ENCODE data around the gene BTG4. TPM values are rescaled to one million over a fixed set of nuclear protein-coding genes. Genes with fewer than 3 reads are reported as not detected.

The BTG4 gene
- total RNA-seq, 1 donor from 2014 or later, result not detected

DNA sequence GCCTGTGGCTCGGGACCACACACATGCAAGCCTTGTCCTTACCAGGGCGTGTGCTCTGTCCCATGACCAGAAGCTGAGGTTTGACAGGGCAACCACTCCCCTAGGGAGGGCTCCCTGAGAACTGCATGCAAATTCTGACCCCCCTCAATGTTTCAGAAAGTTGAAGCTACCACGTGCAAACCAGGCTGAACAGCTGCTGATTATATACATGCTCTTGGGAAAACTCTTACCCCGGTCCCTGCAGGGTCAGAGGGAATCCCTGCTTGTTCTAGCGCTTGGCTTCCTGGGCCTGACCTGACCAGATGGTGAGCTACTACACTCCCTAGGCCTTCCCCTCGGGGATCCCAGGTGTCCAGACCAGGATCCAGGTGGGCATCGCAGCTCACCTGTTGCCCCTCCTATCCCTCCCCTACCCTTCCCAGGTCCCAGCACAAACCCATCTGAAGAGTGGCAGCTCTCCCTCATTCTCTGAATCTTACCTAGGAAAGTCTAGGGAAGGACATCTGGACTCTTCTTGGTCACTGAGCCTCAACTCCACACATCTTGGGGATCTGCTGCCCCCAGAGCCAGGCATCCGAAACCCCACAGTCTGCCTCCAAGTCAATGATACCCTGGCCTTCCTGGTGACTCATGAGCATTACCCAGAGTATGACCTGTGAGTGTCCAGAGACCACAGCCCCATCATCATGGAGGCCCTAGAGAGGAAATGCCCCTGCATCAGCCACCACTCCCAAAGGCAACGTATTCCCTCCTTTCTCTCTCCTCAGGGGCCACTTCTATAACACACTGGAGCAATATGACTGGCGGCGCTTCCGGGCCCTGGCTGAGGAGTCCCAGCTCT, 61.5 kb downstream of the BTG4 start:
- TF ChIP-seq, protein P1, sequence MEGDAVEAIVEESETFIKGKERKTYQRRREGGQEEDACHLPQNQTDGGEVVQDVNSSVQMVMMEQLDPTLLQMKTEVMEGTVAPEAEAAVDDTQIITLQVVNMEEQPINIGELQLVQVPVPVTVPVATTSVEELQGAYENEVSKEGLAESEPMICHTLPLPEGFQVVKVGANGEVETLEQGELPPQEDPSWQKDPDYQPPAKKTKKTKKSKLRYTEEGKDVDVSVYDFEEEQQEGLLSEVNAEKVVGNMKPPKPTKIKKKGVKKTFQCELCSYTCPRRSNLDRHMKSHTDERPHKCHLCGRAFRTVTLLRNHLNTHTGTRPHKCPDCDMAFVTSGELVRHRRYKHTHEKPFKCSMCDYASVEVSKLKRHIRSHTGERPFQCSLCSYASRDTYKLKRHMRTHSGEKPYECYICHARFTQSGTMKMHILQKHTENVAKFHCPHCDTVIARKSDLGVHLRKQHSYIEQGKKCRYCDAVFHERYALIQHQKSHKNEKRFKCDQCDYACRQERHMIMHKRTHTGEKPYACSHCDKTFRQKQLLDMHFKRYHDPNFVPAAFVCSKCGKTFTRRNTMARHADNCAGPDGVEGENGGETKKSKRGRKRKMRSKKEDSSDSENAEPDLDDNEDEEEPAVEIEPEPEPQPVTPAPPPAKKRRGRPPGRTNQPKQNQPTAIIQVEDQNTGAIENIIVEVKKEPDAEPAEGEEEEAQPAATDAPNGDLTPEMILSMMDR (IDR thresholded peaks at IDR 0.05), result no peak
- H3K9me3 Mint-ChIP-seq (ENCODE audit: unreplicated experiment), result no peaks in the 10 kb centered on the region
- H3K27ac Mint-ChIP-seq (ENCODE audit: unreplicated experiment), result no peak overlapping the region
- no peaks in the 10 kb centered on the region for H3K36me3 Mint-ChIP-seq (ENCODE audit: unreplicated experiment)
- DNase-seq (ENCODE audit: extremely low spot score, unreplicated experiment), result peak; percentile 60
- peaks cover 22% of the 10 kb centered on the region for H3K27me3 Mint-ChIP-seq (ENCODE audit: unreplicated experiment)
- no peak overlapping the region for H3K4me3 Mint-ChIP-seq (ENCODE audit: unreplicated experiment)
- no peaks in the 10 kb centered on the region for H3K4me1 Mint-ChIP-seq (ENCODE audit: unreplicated experiment)

DNA sequence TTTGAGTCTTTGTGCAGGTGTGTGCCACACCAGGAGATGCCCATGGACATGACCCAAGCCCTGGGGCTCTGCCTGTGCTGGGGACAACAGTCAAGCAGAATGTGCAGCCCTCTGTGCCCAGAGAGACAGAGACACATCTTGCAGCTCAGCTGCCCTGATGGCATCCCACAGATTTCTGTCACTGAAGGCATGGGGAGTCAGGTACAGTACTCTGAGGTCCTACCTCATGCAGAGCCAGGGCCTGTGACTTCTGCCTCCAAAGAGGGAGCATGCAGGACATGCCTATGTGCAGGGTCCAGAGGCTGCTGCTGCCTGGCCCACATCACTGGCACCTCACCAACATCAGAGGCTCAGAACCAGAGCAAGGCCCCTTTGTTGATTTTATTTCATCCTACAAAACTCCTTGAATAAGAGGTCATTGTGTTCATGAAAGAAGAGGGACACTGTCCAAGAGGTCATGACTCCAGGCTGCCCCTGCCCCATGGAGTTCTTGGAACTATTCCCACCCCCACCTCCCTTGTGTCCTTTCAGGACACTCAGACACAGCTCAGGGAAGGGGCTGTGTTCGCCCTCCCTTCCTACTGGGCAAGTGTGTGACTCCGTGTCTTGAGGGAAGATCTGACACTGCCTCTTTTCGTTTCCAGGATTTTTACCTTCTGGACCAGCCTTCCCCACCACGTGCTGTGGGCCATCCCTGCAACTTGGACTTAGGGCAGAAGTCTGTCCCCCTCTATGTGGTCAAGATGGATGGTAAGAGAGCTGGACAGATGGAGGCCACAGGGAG, 62.3 kb downstream of the BTG4 start:
- H3K27me3 Mint-ChIP-seq (ENCODE audit: unreplicated experiment), result peaks cover 22% of the 10 kb centered on the region
- H3K4me3 Mint-ChIP-seq (ENCODE audit: unreplicated experiment), result no peak overlapping the region
- H3K27ac Mint-ChIP-seq (ENCODE audit: unreplicated experiment), result no peak overlapping the region
- H3K9me3 Mint-ChIP-seq (ENCODE audit: unreplicated experiment), result no peaks in the 10 kb centered on the region
- TF ChIP-seq, protein P1 (IDR thresholded peaks at IDR 0.05), result no peak
- H3K4me1 Mint-ChIP-seq (ENCODE audit: unreplicated experiment), result no peaks in the 10 kb centered on the region
- DNase-seq (ENCODE audit: extremely low spot score, unreplicated experiment), result peak; percentile 65
- no peaks in the 10 kb centered on the region for H3K36me3 Mint-ChIP-seq (ENCODE audit: unreplicated experiment)

DNA sequence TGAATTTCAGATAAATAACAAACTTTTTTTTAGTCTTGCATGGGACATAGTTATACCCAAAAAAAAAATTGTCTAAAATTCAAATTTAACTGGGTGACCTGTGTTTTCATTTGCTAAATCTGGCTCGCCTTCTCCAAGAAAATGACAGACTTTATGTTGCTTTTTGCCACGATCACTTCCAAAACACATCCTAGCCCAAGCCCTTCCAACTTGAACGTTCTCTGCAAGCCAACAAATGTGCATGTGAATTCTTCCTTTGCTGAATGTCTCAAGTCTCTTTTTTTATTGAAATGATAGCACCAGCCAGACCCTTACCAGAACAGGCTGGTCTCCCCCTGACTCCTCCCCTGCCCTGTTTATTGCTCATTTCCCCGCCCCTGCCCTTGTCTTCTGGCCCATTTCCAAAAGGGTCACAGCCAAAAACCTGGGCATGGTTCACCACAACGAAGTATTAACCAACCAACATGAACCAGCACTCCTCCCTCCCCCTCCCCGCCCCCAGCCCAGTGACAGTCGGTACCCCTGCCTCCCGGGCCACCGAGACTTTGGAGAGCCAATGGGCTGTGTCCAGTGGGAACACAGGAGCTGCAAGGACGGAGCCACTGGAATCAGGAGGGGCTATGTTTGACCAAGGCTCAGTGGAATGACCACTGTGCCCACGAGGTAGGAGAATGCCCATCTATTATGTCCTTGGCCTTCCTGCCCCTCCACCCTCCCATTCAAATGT, 63.2 kb downstream of the BTG4 start:
- no peak overlapping the region for H3K27ac Mint-ChIP-seq (ENCODE audit: unreplicated experiment)
- no peaks in the 10 kb centered on the region for H3K9me3 Mint-ChIP-seq (ENCODE audit: unreplicated experiment)
- H3K36me3 Mint-ChIP-seq (ENCODE audit: unreplicated experiment), result no peaks in the 10 kb centered on the region
- H3K4me1 Mint-ChIP-seq (ENCODE audit: unreplicated experiment), result no peaks in the 10 kb centered on the region
- peaks cover 22% of the 10 kb centered on the region for H3K27me3 Mint-ChIP-seq (ENCODE audit: unreplicated experiment)
- peak; percentile 54 for DNase-seq (ENCODE audit: extremely low spot score, unreplicated experiment)
- TF ChIP-seq, protein P1 (IDR thresholded peaks at IDR 0.05), result no peak
- H3K4me3 Mint-ChIP-seq (ENCODE audit: unreplicated experiment), result no peak overlapping the region

DNA sequence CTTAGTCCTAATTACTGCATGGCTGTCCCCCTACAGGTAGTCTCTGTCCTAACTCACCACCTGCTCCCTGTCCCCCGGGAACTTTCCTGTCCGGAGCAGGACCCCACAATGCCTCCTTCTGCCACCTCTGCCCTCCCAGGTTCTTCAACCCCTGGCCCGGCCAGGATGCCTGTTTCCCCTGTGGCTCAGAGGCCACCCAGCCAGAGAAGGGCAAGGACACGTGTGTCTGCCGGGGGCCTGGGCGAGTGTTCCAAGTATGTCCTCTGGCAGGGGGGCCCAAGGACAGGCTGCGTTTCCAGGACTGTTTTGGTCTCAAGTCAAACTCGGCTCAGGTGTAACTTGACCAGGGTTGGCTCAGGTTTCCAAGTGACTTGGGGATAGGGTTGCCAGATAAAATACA, 63.8 kb downstream of the BTG4 start:
- no peak overlapping the region for H3K4me3 Mint-ChIP-seq (ENCODE audit: unreplicated experiment)
- no peaks in the 10 kb centered on the region for H3K9me3 Mint-ChIP-seq (ENCODE audit: unreplicated experiment)
- TF ChIP-seq, protein P1 (IDR thresholded peaks at IDR 0.05), result no peak
- DNase-seq (ENCODE audit: extremely low spot score, unreplicated experiment), result no peak
- H3K4me1 Mint-ChIP-seq (ENCODE audit: unreplicated experiment), result no peaks in the 10 kb centered on the region
- no peaks in the 10 kb centered on the region for H3K36me3 Mint-ChIP-seq (ENCODE audit: unreplicated experiment)
- H3K27ac Mint-ChIP-seq (ENCODE audit: unreplicated experiment), result no peak overlapping the region
- H3K27me3 Mint-ChIP-seq (ENCODE audit: unreplicated experiment), result peaks cover 23% of the 10 kb centered on the region
